Urinary bladder (tissue), 4 donors: ENCODE data around the gene TNRC6B. TPM values are rescaled to one million over a fixed set of nuclear protein-coding genes. Genes with fewer than 3 reads are reported as not detected.
"Not testable (repeated sequence)": the region's sequence is repeated elsewhere in the genome, so short reads cannot be mapped to it uniquely, and the experiment has no call there.

Experiments used
- DNase-seq: peaks from one replicate; pipeline ENCODE4 v3.0.0-alpha.2; 2015; ENCODE audit errors: extremely low spot score
- H3K27ac ChIP-seq: one replicate; pipeline ENCODE4 v1.5.1; 2013; ENCODE audit warnings: low read depth, mild to moderate bottlenecking, moderate library complexity
- H3K36me3 ChIP-seq: one replicate; pipeline ENCODE4 v1.6.1; 2013; ENCODE audit warnings: mild to moderate bottlenecking, moderate library complexity; ENCODE audit not compliant: insufficient read depth
- H3K4me1 ChIP-seq: one replicate; pipeline ENCODE4 v1.6.1; 2013; ENCODE audit warnings: mild to moderate bottlenecking, moderate library complexity; ENCODE audit not compliant: insufficient read depth
- H3K4me3 ChIP-seq: one replicate; pipeline ENCODE4 v1.5.1; 2013; ENCODE audit warnings: low read depth, low read length
- WGBS: extraction: QIAGEN DNeasy Blood & Tissue Kit; methylation state at CpG from one replicate; pipeline ENCODE4 v1.1.7; 2013; 5-methylcytosine and 5-hydroxymethylcytosine counted together
- polyA plus RNA-seq: library from polyadenylated mRNA; stranded (reverse); fragments of 200-250 nt; gene quantifications from one replicate; pipeline ENCODE4 v1.2.3, GENCODE V29; 2013
- total RNA-seq: library from RNA; depleted of rRNA; stranded (reverse); fragments of >200 nt; gene quantifications from one replicate; pipeline ENCODE4 v1.2.3, GENCODE V29; 2014
- donor health status: healthy with polysubstance abuse.
- donor health status: healthy.

Gene TNRC6B
- total RNA-seq (60.4 TPM), polyA plus RNA-seq (4.7 TPM)

DNA sequence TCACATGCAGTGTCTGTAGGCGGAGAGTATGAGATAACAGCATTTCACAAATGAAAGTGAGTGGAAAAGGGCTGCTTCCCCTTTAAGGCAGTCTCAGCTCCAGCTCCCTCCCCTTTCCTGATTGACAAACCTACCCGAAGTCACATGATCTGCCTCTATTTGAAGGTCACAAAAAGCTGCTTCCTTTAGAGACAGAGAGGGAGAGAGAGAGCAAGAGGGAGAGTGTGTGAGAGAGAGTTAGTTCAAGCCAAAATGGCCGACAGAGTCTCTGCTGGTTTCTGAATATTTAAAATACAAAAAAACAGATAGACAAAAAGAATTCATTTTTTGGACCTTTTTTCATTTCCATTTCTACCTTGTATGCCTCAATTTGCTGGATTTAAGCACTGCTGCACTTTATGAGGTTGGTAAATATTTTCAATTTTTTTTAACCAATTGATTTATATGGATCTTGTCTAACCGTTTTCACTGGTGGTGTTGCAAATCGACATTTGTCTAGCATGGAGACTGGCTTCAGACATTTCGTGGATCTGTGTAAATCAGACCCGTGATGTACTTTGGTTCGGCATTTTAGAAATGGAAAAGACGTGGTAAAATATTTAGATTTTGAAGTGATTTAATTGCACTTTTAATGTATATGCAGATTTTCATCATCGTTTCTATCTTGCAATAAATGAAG lies at the start of gene TNRC6B:
TNRC6B (plus strand) TSS at position 188 of the 679 bp plus-strand sequence; CDS start at position 399, 211 bp downstream.
- Histone ChIP-seq H3K4me3 (peak within 1 kb of the TSS; percentile 65), H3K4me1 (peaks cover 2% of the 10 kb centered on the region), H3K36me3 (no peaks in the 10 kb centered on the region), H3K27ac (peak within 1 kb of the TSS; percentile 51)
- peak; percentile 98 for DNase-seq
- WGBS = under 1% methylated on average over 10 of the region's 10 CpGs

GRCh38 chr22:40128989-40129388 lies 48.7 kb upstream of the TNRC6B start:
- 69% methylated on average over 4 of the region's 4 CpGs for WGBS
- Histone ChIP-seq H3K4me1 (no peaks in the 10 kb centered on the region), H3K36me3 (no peaks in the 10 kb centered on the region), H3K4me3 (no peak overlapping the region), H3K27ac (no peak overlapping the region)
- no peak for DNase-seq

DNA sequence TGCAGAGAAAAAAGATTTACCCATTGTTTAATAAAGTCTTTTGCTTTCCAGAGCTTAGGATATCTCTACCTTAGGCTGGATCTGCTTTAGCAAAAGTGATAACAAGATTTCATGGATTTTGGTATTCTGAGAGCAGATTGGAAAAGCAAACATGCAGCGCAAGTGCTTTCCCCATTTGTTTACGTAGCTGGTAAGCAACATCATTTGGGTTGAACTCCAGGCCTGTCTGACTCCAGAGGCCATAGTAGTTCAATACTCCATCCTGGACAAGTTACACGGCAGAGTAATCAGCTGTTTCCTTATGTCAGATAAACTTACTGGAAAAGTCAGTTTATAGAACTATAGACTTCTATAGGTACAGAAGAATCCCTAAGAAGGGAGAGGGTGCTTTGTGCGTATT lies 40.6 kb upstream of the TNRC6B start:
- peaks cover 2% of the 10 kb centered on the region for H3K36me3 ChIP-seq
- 71% methylated on average over 4 of the region's 4 CpGs for WGBS
- H3K4me1 ChIP-seq = no peaks in the 10 kb centered on the region
- no peak overlapping the region for H3K27ac ChIP-seq
- no peak for DNase-seq
- H3K4me3 ChIP-seq = no peak overlapping the region

DNA sequence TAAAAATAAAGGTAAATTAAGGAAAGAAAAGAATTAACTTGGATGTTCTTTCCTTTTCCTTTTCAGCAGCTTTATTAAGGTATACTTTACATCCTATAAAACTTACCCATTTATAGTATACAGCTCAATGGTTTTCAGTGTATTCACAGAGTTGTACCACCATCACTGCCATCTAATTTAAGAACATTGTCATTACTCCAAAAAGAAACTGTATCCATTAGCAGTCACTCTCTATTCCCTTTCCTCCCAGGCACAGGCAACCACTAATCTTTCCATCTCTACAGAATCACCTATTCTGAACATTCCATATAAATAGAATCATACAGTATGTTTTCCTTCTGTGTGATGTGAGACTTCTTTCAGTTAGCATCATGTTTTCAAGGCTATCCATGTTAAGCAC lies 38.9 kb upstream of the TNRC6B start:
- DNase-seq = no peak
- no peak overlapping the region for H3K4me3 ChIP-seq
- peaks cover 2% of the 10 kb centered on the region for H3K36me3 ChIP-seq
- no peak overlapping the region for H3K27ac ChIP-seq
- no peaks in the 10 kb centered on the region for H3K4me1 ChIP-seq

GRCh38 chr22:40147388-40148176 lies 30.1 kb upstream of the TNRC6B start:
- no peaks in the 10 kb centered on the region for H3K4me1 ChIP-seq
- WGBS = 81% methylated on average over 10 of the region's 10 CpGs
- DNase-seq = no peak

GRCh38 chr22:40153192-40153591 lies 24.5 kb upstream of the TNRC6B start:
- WGBS = 92% methylated on average over 4 of the region's 4 CpGs
- no peak for DNase-seq
- no peaks in the 10 kb centered on the region for H3K4me1 ChIP-seq

More at GRCh38 chr22:40147388-40148176, 30.1 kb upstream of the TNRC6B start:
- Histone ChIP-seq H3K36me3 (no peaks in the 10 kb centered on the region), H3K4me3 (no peak overlapping the region), H3K27ac (no peak overlapping the region)

GRCh38 chr22:40153705-40154104 lies 24.0 kb upstream of the TNRC6B start:
- DNase-seq = no peak
- Histone ChIP-seq H3K4me1 (no peaks in the 10 kb centered on the region), H3K4me3 (no peak overlapping the region), H3K36me3 (no peaks in the 10 kb centered on the region), H3K27ac (no peak overlapping the region)
- 92% methylated on average over 4 of the region's 4 CpGs for WGBS

More at GRCh38 chr22:40153192-40153591, 24.5 kb upstream of the TNRC6B start:
- no peak overlapping the region for H3K27ac ChIP-seq
- H3K4me3 ChIP-seq = no peak overlapping the region
- H3K36me3 ChIP-seq = no peaks in the 10 kb centered on the region

GRCh38 chr22:40156001-40156516 lies 21.7 kb upstream of the TNRC6B start:
- 33% methylated on average over 7 of the region's 7 CpGs for WGBS
- DNase-seq = peak; percentile 26
- H3K4me3 ChIP-seq = no peak overlapping the region
- no peaks in the 10 kb centered on the region for H3K4me1 ChIP-seq
- H3K36me3 ChIP-seq = no peaks in the 10 kb centered on the region
- H3K27ac ChIP-seq = no peak overlapping the region

DNA sequence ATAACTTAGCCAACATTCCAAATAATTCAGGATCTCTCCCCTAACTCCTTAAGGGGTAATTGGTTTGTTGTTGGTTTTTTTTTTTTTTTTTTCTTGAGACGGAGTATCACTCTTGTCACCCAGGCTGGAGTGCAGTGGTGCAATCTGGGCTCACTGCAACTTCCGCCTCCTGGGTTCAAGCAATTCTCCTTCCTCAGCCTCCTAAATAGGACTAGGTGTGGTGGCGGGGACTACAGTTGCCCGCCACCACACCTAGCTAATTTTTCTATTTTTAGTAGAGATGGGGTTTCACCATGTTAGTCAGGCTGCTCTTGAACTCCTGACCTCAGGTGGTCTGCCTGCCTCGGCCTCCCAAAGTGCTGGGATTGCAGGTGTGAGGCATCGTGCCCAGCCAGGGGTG lies 21.0 kb upstream of the TNRC6B start:
- H3K4me1 ChIP-seq, H3K27ac ChIP-seq, H3K4me3 ChIP-seq, DNase-seq, H3K36me3 ChIP-seq: not testable (repeated sequence)
- WGBS = 89% methylated on average over 6 of the region's 6 CpGs

DNA sequence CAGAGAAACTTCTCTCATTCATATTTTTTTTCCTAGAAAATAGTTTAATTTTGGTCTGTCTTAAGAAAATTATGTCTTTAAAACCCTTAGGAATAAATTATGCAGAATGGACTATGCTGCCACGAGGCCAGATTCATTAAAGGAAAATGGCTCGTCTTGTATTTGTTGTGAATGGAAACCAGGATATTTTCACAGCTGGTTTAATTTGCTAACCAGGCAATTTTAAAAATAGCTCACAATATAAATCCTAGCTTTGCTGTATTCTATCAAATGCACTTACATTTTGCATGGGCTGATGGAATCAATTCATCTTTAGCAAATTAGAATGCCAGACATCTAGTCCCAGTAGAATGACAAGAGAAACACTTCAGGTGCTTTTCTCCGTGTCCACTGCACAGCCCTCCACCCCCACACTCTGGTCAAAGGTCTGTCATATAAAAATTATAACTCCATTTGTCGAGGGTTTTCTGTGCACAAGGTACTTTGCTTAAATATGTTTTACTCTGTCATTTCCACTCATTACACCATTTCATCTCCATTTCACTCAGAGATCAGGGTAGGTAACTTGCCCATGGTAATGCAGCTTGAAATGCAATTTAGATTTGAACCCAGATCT lies 20.3 kb upstream of the TNRC6B start:
- WGBS = 56% methylated on average over 4 of the region's 4 CpGs
- DNase-seq = no peak
- Histone ChIP-seq H3K27ac (no peak overlapping the region), H3K4me1 (no peaks in the 10 kb centered on the region), H3K4me3 (no peak overlapping the region), H3K36me3 (no peaks in the 10 kb centered on the region)

GRCh38 chr22:40161194-40161593 lies 16.5 kb upstream of the TNRC6B start:
- Histone ChIP-seq H3K36me3 (no peaks in the 10 kb centered on the region), H3K4me1 (no peaks in the 10 kb centered on the region), H3K27ac (no peak overlapping the region), H3K4me3 (no peak overlapping the region)
- DNase-seq = no peak
- WGBS = 62% methylated on average over 1 of the region's 1 CpG

DNA sequence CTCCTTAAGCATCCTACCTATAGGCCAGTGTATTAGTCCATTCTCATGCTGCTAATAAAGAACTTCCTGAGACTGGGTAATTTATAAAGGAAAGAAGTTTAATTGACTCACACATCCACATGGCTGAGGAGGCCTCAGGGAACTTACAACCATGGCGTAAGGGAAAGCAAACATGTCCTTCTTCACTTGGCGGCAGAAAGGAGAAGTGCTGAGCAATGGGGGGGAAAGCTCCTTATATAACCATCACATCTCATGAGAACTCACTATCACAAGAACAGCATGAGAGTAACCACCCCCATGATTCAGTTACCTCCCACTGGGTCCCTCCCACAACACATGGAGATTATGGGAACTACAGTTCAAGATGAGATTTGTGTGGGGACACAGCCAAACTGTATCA lies 12.2 kb upstream of the TNRC6B start:
- WGBS = 98% methylated on average over 2 of the region's 2 CpGs
- H3K4me3 ChIP-seq, DNase-seq, H3K36me3 ChIP-seq, H3K4me1 ChIP-seq, H3K27ac ChIP-seq: not testable (repeated sequence)

DNA sequence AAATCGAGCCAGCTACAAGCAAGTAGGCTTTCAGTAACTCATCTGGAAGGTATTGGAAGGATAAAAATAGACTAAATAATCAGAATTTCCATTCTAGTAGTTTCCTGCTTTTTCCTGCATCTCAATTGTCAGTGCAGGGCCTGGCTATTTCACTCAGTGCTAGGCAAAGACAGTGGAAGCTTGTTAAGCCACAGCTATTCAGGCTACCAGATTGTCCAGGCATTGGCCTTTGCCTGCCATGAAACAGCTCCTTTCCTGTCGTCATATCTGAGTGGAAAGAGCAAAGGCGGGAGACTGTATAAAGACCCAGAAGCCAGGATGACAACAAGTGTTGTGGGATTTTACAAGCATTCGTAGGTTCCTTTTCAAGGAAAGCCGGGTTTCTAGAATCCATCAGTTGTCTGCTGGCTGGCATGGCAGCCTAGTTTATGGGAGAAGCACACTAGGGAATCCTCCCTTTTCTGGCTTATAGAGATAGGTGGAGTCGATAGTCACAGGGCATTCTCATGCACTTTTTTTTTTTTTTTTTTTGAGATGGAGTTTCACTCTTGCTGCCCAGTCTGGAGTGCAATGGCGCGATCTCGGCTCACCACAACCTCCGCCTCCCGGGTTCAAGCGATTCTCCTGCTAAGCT lies 2.0 kb upstream of the TNRC6B start:
- WGBS = 77% methylated on average over 12 of the region's 12 CpGs
- DNase-seq = no peak
- no peaks in the 10 kb centered on the region for H3K4me1 ChIP-seq
- no peak overlapping the region for H3K27ac ChIP-seq
- no peak overlapping the region for H3K4me3 ChIP-seq
- no peaks in the 10 kb centered on the region for H3K36me3 ChIP-seq
